Head of caudate nucleus (tissue), 42 donors: ENCODE data around the gene NAPSA.
A peak's percentile ranks its signal among the peaks of the same experiment; 100 is the strongest.
"Not testable (repeated sequence)": the region's sequence is repeated elsewhere in the genome, so short reads cannot be mapped to it uniquely, and the experiment has no call there.

ENCODE experiments used
- DNase-seq, 42 donors: peaks; one replicate each; pipeline versions ENCODE4 v3.0.0 to v3.0.0-alpha.2; 2020 to 2021; ENCODE audit warnings: mixed read lengths in 7 of 42
- intact Hi-C: fragments of 100-400 bp; cut with DNase I; formaldehyde crosslinking; loops from one replicate; pipeline ENCODE4 v1.15.0; 2022

Gene NAPSA

GRCh38 chr19:50368649-50369570 is 3.5 kb upstream of the NAPSA start:
- peak; percentile 78 to 97 (median 92) for DNase-seq
- intact Hi-C loops, result loop anchor here (5.0 kb wide), 1 partner anchor 413 kb away; no protein-coding TSS in a partner anchor

DNA sequence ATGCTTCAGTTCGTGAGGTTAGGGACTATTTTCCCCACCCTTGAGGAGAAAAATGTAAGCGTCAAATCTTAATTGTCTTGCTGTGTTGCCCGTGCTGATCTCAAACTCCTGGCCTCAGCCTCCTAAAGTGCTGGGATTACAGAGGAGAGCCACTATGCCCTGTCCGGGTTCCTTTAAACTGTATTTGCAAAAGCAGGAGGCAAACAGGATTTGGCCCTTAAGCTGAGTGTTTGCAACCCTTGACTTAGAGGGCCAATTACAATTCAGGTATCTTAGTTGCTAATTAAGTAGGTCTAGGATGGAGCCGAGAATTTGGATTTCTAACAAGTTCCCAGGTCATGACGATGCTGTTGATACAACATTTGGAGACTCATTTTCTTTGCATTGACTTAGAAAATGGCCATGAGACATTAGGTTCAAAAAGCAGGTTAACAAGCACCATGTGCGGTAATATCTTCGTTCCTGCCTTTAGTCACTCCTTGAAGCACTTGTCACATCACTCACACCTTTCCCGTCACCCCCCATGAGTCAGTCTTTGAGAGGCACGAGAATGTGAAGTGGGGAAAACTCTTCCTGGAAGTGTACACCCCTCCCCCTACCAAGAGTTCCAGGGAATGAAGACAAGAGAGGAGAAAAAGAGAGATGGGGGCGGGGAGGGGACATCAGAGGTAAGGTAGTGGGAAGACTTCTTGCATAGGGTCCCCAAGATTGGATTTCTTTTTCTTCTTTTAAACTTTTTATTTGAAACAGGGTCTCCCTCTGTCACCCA is 2.6 kb downstream of the NAPSA start:
- no peak for DNase-seq
- intact Hi-C loops, result no loop called here

DNA sequence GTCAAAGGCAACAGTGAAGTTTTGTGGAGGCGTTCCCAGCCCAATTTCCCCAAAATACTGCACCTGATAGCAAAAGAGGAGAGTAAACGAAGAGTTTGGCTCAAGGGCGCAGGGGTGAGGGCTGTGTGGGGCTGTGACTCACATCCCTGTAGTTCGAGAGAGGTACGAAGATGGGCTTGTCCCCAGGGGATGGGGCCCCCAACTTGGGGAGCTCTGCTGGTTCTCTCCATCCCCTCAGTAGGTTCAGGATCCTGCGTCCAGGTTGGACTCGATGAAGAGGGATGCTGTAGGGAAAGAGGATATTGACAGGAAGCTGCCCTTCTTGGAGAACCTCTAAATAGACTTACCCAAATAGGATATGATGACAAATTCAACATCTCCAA is 3.4 kb downstream of the NAPSA start:
- intact Hi-C loops, result no loop called here
- DNase-seq, result no peak

GRCh38 chr19:50361290-50362029 is 4.0 kb downstream of the NAPSA start:
- no peak for DNase-seq
- intact Hi-C loops, result no loop called here

DNA sequence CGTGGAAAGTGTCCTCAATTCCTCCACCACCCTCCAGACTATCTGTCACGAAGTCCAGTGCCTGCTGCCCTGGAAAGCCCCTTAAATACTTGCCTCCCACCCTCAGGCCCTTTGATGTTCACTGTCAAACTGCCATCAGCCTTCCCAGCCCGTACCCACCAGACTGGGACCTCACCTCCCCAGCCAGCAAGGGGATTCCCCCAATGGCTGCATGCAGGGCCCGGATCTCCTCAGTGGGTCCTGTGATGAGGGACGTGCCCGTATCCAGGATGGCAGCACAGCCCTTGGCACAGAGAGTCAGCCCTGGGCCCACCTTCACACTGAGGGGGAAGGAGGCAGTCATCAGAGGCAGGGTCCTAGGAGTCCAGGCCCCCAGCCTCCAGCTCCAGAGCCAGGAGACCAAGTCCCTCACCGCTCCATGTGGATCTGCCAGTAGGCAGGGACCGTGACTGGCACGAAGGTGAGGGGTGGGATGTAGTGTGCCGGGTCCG is 6.1 kb downstream of the NAPSA start:
- no peak for DNase-seq
- intact Hi-C loops, result no loop called here

- intact Hi-C loops, result no loop called here
- DNase-seq, result peak in 40 of 42 donors; percentile 30 to 87 (median 70)
These were observed 6.7 kb downstream of the NAPSA start for GRCh38 chr19:50358483-50359327.

DNA sequence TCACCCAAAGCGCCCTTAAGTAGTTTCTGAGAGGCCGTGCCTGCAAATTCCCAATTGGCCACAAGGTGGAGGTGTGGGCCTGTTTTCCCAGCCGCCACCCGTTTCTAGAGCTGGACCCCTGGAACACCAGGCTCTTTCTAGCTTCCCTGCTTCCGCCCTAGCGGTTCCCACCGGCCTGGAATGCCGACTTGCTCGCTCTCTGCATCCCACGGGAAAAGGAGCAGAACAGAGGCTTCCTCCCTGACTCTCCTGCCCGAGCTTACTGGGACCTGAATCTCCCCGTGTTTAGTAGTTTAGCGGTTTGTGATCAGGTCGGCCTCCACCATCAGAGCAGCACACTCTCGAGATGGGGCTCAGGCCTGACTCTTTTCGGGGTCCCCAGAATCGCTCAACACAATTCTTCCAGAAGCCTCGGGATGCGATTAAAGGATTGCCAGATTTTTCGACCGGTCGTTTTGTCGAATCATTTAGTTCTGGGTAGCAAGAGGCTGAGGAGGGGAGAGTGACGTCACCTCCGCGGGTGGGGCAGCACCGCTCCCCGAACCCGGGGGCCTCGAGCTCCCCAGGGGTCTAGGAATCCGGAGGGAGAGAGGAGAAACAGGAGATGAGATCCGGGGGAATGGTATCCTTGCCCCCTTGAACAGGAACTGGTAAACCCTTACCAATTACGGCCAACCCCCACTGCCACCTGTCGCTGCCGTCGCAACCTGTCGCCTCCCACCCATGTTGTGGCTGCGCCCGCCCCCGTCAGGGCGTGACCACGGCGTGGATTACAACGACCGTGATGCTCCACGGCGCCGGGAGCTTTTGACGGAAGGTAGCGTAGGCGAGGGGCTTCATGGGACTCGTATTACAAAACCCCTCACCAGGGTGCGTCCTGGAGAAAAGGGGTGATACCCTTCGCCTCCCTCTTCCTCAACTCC is 8.0 kb downstream of the NAPSA start:
- peak; percentile 60 to 92 (median 85) for DNase-seq
- intact Hi-C loops, result no loop called here

- DNase-seq, result no peak
- intact Hi-C loops, result no loop called here
These were observed 8.7 kb downstream of the NAPSA start for GRCh38 chr19:50356691-50357177.

GRCh38 chr19:50353487-50353880 is 12.0 kb downstream of the NAPSA start:
- intact Hi-C loops, result not testable (repeated sequence)
- DNase-seq, result peak in 1 of 42 donors; percentile 3

GRCh38 chr19:50352242-50352641 is 13.2 kb downstream of the NAPSA start:
- intact Hi-C loops, result no loop called here

DNA sequence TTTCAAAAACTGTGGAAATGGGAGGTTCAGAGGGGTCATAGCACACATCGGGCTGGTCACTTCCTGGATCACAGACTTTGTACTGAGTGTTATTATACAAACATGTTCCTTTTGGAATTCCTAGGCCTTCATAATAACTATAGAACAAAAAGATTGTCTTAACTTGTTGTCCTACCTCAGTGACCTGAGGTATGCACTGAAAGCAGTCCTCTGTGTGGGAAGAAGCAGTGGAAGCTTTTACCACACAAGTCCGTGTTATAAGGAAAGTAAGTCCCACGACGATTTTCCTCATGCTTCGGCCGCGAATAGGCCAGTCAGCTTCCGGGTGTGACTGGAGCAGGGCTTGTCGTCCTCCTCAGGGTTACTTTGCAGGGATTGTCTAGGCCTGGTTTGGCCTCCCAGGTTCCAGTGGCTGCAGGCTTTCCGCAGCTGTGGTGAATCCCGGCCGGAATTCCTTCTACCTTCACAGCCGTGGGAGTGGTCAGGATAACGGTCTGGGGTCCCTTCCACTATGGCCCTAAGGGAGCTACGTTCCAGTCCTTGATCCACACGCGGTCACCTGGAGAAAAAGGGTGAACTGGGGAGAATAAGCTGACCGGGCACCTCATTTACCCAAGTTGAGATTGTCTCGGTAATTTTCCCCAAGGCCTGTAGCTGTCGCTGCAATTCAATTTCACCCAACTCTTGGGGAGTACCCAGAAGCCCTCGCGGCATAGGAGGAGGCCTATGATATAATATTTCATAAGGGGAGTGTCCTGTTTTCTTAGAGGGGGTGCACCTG is 16.0 kb downstream of the NAPSA start:
- intact Hi-C loops, result no loop called here

More at GRCh38 chr19:50352242-50352641, 13.2 kb downstream of the NAPSA start:
- DNase-seq, result no peak

GRCh38 chr19:50347089-50347581 is 18.3 kb downstream of the NAPSA start:
- DNase-seq, intact Hi-C loops: not testable (repeated sequence)

More for the DNA sequence above, 16.0 kb downstream of the NAPSA start:
- peak in 1 of 42 donors; percentile 7 for DNase-seq

DNA sequence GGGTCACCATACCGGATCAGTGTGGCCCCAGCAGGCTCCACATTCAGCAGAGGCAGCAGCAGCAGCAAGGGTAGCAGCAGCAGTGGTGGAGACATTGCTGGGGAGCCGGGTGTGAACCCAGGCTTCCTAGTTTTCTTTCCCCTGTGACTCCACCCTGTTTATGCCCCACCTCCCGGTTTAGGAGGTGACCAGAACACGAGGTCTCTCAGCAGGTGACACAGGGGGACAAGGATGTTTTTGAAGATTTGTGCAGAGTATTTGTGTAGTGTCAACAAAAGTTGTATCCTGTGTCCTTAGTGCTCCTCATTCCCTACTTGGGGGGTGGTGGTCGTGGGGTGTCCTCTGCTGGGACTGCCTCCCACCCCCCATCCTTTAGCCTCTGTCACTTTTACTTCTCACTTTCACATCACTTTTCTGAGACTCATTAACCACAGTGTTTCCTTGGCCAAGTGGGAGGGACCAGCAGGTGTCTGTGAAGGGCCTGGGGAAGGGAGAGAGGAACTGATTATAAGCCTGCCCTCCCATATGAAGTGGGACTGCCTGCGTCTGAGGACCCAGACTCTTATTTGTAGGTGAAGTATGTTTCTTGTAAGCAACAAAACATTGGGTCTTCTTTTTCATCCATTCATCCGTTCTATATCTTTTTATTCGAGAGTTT is 20.6 kb downstream of the NAPSA start:
- intact Hi-C loops, result no loop called here
- DNase-seq, result no peak

DNA sequence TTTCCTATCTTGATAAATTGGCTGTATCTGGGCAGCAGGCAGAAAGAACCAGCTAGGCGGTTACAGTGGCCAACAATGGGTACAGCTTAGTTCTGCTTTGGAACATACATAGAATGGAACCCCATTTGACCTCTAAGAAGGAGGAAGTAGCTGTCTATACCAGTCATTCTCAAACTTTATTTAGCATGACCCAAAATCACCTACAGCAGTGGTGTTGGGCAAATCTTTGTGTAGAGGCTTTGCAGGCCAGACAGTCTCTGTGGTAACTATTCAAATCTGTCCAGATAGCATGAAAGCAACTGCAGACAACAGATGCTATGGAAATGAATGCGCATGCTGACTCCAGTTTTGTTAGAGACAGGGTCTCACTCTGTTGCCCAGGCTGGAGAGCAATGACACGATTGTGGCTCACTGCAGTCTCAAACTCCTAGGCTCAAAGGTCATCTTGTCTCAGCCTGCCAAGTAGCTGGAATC is 24.3 kb downstream of the NAPSA start:
- intact Hi-C loops, result no loop called here
- DNase-seq, result no peak

DNA sequence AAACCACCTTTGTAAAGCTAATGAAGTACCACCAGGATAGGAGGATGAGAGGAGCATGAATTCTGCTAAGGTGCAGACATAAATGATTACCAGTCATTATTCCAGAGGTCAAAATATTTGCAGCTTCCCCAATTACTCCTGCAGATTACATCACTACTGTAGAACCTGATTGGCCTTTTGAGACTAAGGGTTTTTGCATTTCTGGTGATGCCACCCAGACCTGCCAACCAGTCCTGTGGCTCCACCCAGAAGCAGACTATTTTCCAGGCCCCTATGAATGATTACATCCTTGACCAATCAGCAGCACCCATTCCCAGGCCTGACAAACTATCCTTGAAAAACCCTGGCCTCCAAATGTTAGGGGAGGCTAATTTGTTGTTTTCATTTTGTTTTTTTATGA is 25.1 kb downstream of the NAPSA start:
- intact Hi-C loops, result no loop called here
- DNase-seq, result no peak
